ENCODE results near the gene UQCRQ. TPM values are rescaled to one million over a fixed set of nuclear protein-coding genes. Genes with fewer than 3 reads are reported as not detected.

UQCRQ gene
- total RNA-seq, 1 experiment from 2014 or later = 306 TPM

- H3K18ac ChIP-seq (ENCODE audit: insufficient read length, low read depth, low read length) = no peak overlapping the region
- H4K8ac ChIP-seq (replicated peaks; ENCODE audit: insufficient read length, low read depth, low read length) = no peak overlapping the region
- H3K36me3 Mint-ChIP-seq (ENCODE audit: insufficient read depth in 1 of 3, low read depth in 3 of 3) = peaks cover 3 to 6% (median 4%) of the 10 kb centered on the region in 3 experiments; a peak in 6 of 7 replicates
- no peak overlapping the region for H3K14ac ChIP-seq (ENCODE audit: insufficient read depth, low read length)
- DNase-seq = no peak
- no peak overlapping the region for H2BK20ac ChIP-seq (ENCODE audit: low read depth, low read length, poor library complexity, severe bottlenecking)
- H2AK5ac ChIP-seq (ENCODE audit: insufficient read length, low read length) = no peak overlapping the region
- no peak overlapping the region for H3T11ph ChIP-seq (ENCODE audit: low read length)
- H4K91ac ChIP-seq (ENCODE audit: insufficient read length, low read depth, low read length) = no peak overlapping the region
- H2BK15ac ChIP-seq (ENCODE audit: low read depth, low read length) = no peak overlapping the region
- no peak overlapping the region for H3K23ac ChIP-seq (ENCODE audit: insufficient read length, low read depth, low read length)
- peaks cover 25% of the 10 kb centered on the region for H3K23me2 ChIP-seq (ENCODE audit: insufficient read length, low read depth, low read length, poor library complexity, severe bottlenecking)
- H3K27ac ChIP-seq (ENCODE audit: insufficient read length, low read depth, low read length) = no peak overlapping the region
- no CpG with 5 or more reads among the region's 6 CpGs for WGBS (ENCODE audit: extremely low coverage, insufficient read length, low lambda C conversion rate)
- no peak overlapping the region for H4K5ac ChIP-seq (ENCODE audit: insufficient read length, low read depth, low read length)
- peaks cover 3% of the 10 kb centered on the region for H3K4me1 ChIP-seq (ENCODE audit: insufficient read depth, low read length)
- no peak overlapping the region for H3K27ac Mint-ChIP-seq
- H4K20me1 ChIP-seq (ENCODE audit: control insufficient read depth, insufficient read depth, insufficient read length) = no peaks in the 10 kb centered on the region
- no peak overlapping the region for H2BK12ac ChIP-seq (ENCODE audit: insufficient read length, low read depth, low read length)
- no peak overlapping the region for H2BK5ac ChIP-seq (ENCODE audit: insufficient read length, low read length)
- TF ChIP-seq CTCF (conservative IDR thresholded peaks at IDR 0.05) = no peak
- no peaks in the 10 kb centered on the region for H3K79me1 ChIP-seq (ENCODE audit: insufficient read depth, low read depth, low read length, poor library complexity, severe bottlenecking)
- H3K27me3 Mint-ChIP-seq (ENCODE audit: low read depth) = peaks cover 70% of the 10 kb centered on the region
- no peak overlapping the region for H3K4ac ChIP-seq (ENCODE audit: low read depth, low read length)
- H3K4me2 ChIP-seq (ENCODE audit: insufficient read depth, insufficient read length, low read length) = peak overlapping the region; percentile 18
- H2BK120ac ChIP-seq (ENCODE audit: low read depth, low read length, poor library complexity, severe bottlenecking) = no peak overlapping the region
- peaks cover 11 to 23% of the 10 kb centered on the region in 2 experiments for H3K4me1 Mint-ChIP-seq
- H3K9me3 Mint-ChIP-seq = no peaks in the 10 kb centered on the region; a peak in 1 of 5 replicates
- peaks cover 25% of the 10 kb centered on the region; the same call in 1 of the 2 replicates for H3K27me3 ChIP-seq (ENCODE audit: insufficient read depth, low read length)
- H3K79me2 ChIP-seq (ENCODE audit: insufficient read depth, low read length) = no peaks in the 10 kb centered on the region
- H3K4me3 Mint-ChIP-seq = peak overlapping the region; percentile 42
- H3K9me3 ChIP-seq (ENCODE audit: control insufficient read depth, low read depth, low read length) = no peaks in the 10 kb centered on the region
- no peak overlapping the region for H3K9ac ChIP-seq (ENCODE audit: extremely low read depth, insufficient read length, low read length)
- H3K56ac ChIP-seq (ENCODE audit: insufficient read length, low read depth, low read length) = no peak overlapping the region
- H2AFZ ChIP-seq (ENCODE audit: low read length) = no peak overlapping the region
These were observed 39.9 kb upstream of the UQCRQ start for GRCh38 chr5:132826424-132827082.

Measured in H9 (cell line).